ENCODE data around the gene SRPX2. TPM values are rescaled to one million over a fixed set of nuclear protein-coding genes. Genes with fewer than 3 reads are reported as not detected.
"Not testable (repeated sequence)": the region's sequence is repeated elsewhere in the genome, so short reads cannot be mapped to it uniquely, and the experiment has no call there.

The SRPX2 gene
- total RNA-seq, 1 donor from 2014 or later = 10.8 TPM

DNA sequence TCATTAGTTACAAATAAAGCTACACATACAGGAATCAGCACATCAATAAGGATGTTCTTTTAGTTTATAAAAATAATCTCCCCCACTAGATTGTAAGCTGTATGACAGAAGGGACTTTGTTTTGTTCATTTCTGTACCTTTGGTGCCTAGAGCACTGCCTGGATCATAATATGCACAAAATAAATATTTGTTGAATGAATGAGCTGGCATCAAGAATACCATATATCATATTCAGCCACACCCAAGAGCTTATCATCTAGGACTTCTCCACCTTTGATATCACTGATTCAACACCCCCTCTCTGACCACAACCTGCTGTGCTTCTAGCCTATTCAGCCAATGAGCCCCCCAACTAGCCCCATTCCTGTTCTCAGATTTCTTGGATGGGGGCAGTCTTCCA is 77.3 kb downstream of the SRPX2 start:
- Mint-ChIP-seq H3K36me3 (ENCODE audit: low read depth) (no peaks in the 10 kb centered on the region), H3K4me1 (ENCODE audit: low read depth) (peaks cover 3% of the 10 kb centered on the region), H3K27me3 (ENCODE audit: low read depth) (no peaks in the 10 kb centered on the region), H3K9me3 (ENCODE audit: low read depth) (peaks cover 4% of the 10 kb centered on the region), H3K27ac (ENCODE audit: unreplicated experiment) (no peak overlapping the region), H3K4me3 (ENCODE audit: unreplicated experiment) (no peak overlapping the region)
- TF ChIP-seq, protein P1, sequence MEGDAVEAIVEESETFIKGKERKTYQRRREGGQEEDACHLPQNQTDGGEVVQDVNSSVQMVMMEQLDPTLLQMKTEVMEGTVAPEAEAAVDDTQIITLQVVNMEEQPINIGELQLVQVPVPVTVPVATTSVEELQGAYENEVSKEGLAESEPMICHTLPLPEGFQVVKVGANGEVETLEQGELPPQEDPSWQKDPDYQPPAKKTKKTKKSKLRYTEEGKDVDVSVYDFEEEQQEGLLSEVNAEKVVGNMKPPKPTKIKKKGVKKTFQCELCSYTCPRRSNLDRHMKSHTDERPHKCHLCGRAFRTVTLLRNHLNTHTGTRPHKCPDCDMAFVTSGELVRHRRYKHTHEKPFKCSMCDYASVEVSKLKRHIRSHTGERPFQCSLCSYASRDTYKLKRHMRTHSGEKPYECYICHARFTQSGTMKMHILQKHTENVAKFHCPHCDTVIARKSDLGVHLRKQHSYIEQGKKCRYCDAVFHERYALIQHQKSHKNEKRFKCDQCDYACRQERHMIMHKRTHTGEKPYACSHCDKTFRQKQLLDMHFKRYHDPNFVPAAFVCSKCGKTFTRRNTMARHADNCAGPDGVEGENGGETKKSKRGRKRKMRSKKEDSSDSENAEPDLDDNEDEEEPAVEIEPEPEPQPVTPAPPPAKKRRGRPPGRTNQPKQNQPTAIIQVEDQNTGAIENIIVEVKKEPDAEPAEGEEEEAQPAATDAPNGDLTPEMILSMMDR (IDR thresholded peaks at IDR 0.05) = no peak
- DNase-seq (ENCODE audit: low spot score) = no peak

DNA sequence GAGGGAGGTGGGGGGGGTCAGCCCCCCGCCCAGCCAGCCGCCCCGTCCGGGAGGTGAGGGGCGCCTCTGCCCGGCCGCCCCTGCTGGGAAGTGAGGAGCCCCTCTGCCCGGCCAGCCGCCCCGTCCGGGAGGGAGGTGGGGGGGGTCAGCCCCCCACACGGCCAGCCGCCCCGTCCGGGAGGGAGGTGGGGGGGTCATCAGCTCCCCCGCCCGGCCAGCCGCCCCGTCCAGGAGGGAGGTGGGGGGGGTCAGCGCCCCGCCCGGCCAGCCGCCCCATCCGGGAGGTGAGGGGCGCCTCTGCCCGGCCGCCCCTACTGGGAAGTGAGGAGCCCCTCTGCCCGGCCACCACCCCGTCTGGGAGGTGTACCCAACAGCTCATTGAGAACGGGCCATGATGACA is 80.0 kb downstream of the SRPX2 start:
- not testable (repeated sequence) for H3K27ac Mint-ChIP-seq (ENCODE audit: unreplicated experiment); H3K9me3 Mint-ChIP-seq (ENCODE audit: low read depth); H3K27me3 Mint-ChIP-seq (ENCODE audit: low read depth); DNase-seq (ENCODE audit: low spot score); H3K4me3 Mint-ChIP-seq (ENCODE audit: unreplicated experiment); H3K4me1 Mint-ChIP-seq (ENCODE audit: low read depth); H3K36me3 Mint-ChIP-seq (ENCODE audit: low read depth)

Other genes starting within 250 kb of the SRPX2 start
- gene PCDH19, start 233.9 kb upstream of the SRPX2 start, total RNA-seq = 5.0 to 63.2 TPM (median 5.3 TPM) in 3 replicates
- gene TNMD, start 59.3 kb upstream of the SRPX2 start, total RNA-seq = 1.5 to 1.9 TPM in 2 of 3 replicates, not detected in the other
- 17.8 to 23.0 TPM (median 18.6 TPM) in 3 replicates for gene TSPAN6, start 7.4 kb upstream of the SRPX2 start, total RNA-seq
- gene SYTL4, start 87.9 kb downstream of the SRPX2 start, total RNA-seq = 5.3 to 10.8 TPM (median 5.9 TPM) in 3 replicates
- gene CSTF2, start 176.2 kb downstream of the SRPX2 start, total RNA-seq = 11.5 to 13.5 TPM (median 11.8 TPM) in 3 replicates
- not detected in 3 replicates for gene NOX1, start 230.2 kb downstream of the SRPX2 start, total RNA-seq